HL-60/S4 (cell line): ENCODE data around the gene GNAI1.

Source experiments
- in situ Hi-C: fragments of 300-500 bp; cut with MboI; formaldehyde crosslinking; loops from 2 replicates; pipeline ENCODE4 v1.14.3; 2022; ENCODE audit warnings: low sequenced_read_pairs

GNAI1 gene

DNA sequence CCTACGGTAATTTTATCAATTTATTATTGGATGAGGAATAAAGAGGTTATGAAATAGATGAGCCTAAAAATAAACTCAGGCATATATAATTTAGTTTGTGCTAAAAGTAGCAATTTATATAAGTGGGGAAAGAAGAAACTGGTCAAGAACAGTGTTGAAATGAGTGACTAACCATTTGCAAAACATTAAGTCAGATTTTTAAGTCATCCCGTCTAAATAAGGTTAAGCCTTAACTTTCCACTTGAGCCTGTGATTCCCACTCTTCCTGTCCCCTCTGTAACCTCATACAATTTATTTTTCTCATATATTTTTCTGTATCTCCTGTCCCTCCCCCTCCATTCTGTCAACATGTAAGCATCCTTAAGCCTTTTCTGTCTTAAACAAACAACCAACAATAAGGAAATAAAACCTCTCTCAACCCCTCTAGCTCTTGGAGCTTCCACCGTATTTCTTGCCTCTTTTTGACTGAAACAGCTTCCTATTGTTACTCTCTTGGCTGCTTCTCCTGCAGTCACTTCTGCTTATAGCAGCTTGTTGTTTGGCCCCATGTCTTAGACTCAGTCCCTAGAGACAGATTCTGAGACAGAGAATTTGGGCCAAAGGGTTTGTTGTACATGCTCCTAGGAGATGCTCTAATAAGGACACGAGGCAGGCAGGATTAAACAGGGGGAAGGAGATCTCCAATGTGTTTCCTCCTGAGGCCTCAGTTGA lies 109.7 kb downstream of the GNAI1 start:
- in situ Hi-C loops: no loop called here

- in situ Hi-C loops: no loop called here
Observed at GRCh38 chr7:80247144-80247543, 112.5 kb downstream of the GNAI1 start.

DNA sequence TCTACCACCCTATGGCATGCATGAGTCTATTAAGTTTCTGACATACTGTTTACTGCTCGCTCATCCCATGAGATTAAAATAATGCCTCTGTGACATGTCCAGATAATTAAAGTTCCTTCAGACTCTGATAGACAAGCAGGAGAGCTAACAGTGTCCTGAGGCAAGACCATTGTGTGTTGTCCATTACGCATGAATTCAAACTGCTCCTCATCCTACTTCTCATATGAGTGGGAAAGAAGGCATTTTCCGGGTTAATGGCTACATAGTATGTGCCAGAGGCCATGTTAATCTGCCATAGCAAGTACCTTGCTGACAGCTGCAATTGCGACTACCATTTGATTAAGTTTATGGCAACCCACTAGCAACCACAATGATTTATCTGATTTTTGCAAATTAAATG lies 113.3 kb downstream of the GNAI1 start:
- in situ Hi-C loops: no loop called here

DNA sequence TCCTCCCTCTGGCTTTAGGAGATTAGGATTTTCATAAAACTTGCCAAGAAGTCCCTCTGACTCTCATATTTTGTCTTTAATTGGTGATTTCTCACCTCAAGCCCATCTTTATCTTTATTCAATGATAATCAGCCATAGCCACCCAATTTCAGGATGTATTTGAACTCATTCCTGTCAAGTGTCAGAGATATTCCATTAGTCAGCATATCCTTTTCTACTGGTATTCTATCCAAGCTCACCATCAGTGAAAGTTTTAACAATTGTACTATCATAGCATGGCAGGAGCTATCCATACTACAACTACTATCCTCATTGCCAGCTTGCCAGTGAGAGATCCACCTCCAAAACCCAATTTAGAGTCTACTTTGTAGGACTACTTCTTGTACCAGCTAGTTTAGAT lies 114.6 kb downstream of the GNAI1 start:
- in situ Hi-C loops: no loop called here

DNA sequence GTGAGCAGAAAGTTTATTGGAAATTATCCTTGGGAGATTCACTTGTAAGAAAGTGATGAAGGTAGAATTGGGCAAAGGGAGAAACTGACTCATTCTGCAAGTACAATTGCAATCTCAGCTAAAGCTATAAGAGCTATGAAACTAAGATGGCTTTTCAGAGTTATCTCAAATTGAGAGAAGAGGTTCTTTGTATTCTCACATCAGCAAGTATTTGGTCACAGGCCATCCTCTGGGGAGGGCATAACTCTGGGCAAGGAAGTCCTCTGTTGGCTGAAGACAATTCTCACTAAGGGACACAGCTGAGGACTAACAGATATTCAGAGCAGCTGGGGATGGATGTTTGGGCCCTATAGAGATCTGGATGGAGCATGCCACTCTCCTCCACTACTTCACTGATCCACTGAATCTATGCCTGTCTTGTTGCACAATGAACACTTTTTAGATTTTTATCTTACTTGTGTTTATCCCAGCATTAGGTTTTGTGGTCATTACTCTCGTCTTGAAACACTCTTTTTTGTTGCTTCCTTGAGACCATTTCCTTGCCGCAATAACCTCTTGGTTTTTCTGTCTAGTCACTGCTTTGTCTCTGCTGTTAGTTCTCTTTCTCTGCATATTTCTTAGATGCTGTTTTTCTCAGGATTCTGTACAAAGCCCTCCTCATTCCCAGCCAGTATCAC lies 115.1 kb downstream of the GNAI1 start:
- in situ Hi-C loops: no loop called here

- in situ Hi-C loops: no loop called here
Observed at GRCh38 chr7:80253237-80253636, 118.6 kb downstream of the GNAI1 start.

DNA sequence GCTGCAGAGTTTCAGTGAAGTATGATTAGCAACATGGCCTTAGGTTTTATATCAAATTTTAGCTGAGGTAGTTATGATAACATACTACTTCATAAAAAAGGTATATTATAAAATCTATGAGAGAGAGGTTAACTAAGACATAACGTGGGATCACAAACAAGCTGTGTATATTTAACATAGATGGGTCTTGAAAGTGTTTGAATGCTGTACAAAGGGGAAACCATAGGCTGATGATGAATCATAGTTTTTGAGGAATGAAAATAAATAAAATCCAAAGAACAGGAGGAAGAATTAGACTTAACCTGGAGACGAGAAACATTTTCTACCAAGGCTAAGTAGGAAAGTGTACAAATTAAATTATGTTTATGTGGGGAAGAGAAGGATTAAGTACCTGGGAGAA lies 119.0 kb downstream of the GNAI1 start:
- in situ Hi-C loops: no loop called here

- in situ Hi-C loops: no loop called here
Observed at GRCh38 chr7:80255656-80256055, 121.0 kb downstream of the GNAI1 start.

DNA sequence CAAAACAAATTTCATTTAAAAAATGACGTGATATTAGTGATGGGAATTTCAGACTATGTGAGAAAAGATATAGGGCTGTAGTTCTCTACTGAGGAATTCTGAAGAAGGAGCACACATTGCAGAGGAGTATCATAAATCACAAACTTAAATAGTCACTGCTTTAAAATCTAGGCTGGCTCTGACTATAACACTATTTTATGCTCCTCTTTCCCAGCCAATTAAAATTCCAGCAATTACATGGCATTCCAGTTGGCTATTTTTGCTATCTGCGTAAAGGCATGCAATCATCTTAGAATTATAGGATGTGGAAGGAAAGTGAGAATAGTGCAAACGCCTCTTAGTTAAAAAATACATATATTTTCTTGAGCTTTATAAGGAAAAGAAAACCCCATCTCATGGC lies 123.1 kb downstream of the GNAI1 start:
- in situ Hi-C loops: no loop called here

DNA sequence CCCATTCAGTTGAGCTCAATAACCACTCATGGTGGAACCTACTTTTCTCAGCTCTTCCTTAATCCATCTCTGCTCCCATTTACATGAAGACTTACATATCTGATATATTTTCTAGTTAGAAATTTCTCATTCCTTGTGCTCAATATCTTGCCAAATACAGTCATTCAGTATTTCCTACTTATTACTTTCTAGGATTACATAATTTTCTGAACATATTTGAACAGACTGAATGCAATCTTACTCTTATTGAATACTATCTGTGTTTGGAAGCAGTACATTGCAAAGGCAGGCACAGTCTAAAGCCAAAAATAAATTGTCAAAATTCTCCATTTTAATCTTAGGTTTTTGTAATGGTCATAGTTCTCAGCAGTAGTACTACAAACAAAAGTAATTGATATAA lies 126.0 kb downstream of the GNAI1 start:
- in situ Hi-C loops: no loop called here

DNA sequence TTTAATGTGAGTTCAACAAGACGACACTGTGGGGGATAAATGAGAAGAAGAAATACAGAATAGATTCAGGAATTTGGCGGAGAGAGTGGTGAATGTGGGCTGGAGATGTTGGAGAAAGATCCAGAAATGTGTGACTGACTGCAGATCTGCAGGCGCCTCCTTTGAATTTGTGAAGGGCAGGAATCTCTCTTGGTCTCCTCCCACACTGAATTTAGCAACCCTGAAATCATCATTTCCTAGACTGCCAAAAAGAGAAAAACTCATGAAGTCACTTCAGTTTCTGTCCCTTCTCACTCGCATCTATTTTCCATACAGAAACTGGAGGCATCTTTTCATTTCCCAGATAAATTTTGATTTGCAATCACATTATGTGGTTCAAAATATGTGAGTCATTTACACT lies 128.7 kb downstream of the GNAI1 start:
- in situ Hi-C loops: no loop called here

- in situ Hi-C loops: no loop called here
Observed at GRCh38 chr7:80263821-80264220, 129.2 kb downstream of the GNAI1 start.

DNA sequence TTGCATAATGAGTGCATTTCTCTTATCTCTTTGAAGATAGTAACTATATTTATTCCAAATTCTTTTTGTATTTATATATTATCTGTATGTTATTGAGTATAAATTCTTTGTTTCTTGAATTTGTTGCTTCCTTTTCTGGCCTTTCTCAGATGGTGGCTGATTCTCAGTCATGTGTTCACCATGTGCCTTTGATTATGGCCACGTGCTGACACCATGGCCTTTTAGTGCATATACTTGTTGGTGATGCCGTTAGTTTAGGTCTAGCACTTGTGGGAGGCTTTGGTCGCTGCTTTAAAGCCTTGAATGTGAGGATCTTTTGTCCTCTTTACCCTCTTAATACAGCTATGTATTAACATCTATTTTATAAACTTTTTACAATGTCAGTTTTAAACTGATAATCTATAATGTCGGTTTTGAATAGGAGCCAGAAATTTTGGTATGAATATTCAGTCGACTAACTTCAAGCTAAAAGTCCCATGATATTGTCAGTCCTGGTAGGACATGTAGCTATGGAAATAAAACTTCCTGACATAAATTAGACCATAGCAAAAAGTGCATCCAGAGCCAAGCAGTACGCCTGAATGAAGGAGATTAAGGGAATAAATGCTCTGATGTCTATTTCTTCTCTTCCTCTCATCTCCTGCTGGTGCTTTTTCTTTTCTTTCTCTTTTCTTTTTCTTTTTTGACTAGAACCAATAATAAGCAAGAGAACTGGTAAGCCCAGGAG lies 130.3 kb downstream of the GNAI1 start:
- in situ Hi-C loops: no loop called here

DNA sequence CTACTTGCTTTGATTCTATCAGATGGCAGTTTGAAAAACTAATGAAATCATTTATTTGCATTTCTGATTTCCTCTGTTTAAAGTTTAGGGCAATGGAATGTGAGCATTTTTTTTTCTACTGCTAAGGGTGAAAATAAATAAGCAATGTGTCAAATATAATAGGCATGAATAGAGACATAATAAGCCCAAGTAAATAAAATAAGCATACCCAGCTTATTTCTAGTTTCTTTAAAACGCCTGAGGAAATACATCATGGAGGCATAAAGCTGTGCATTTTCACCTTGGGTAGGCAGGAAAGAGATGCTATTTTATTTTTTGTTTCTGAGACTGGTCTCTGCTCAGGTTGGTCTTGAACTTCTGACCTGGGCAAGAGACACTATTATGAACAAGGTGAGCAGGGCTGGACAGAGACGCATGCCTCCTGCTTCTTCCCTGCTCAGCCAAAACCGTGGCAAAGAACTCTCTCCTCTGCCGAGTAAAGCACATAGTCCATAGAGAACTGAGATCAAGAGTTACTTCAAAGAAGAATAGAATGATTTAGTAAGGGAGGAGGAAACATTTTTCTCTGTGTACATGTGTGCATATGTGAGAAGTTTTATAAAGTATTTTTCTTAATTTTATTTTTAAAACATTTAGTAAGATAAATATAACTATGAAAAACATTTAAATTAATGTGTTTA lies 138.1 kb downstream of the GNAI1 start:
- in situ Hi-C loops: no loop called here

DNA sequence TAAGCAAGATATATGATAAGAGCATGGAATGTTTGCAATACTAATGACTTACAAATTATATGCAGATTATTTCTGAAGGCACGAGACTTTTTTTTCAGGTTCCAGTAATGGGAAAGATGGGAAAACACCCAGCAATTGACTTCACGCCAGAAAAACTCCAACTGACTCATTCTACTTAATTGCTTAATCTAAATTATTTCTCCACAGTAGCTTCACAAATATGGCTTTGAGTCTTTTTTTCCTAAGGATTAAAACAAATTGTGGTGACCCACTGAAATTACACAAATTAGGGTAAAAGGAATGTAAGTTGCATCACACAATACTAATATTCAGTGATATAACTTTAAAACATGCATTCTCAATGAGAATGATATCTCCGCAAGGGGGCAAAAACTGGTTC lies 138.7 kb downstream of the GNAI1 start:
- in situ Hi-C loops: no loop called here

DNA sequence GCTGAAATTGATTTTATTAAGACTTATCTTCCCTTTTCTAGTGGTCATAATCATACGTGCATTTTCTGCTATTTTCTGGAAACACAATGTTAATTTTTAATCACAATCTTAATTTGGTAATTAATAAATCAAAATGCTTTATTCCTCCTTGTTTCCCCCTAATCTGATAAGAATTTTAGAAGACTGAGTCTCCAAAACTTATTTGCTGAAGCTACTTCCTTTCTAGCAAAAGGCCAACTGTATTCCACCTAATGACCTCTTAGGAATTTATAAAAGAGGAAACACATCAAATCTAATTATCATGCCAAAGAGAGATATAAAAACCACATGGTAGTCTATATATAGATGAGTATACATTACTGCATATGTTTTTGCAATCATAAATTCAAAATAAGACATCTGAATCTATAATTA lies 140.6 kb downstream of the GNAI1 start:
- in situ Hi-C loops: no loop called here
